IPS-NIHi7 (cell line): Measurements from ENCODE around the gene ZFYVE28.
"Not testable (repeated sequence)": the region's sequence is repeated elsewhere in the genome, so short reads cannot be mapped to it uniquely, and the experiment has no call there.

Experiments
- DNase-seq: peaks from one replicate; pipeline ENCODE4 v3.0.0; 2012; ENCODE audit warnings: mixed read lengths; ENCODE audit errors: extremely low spot score

The ZFYVE28 gene

DNA sequence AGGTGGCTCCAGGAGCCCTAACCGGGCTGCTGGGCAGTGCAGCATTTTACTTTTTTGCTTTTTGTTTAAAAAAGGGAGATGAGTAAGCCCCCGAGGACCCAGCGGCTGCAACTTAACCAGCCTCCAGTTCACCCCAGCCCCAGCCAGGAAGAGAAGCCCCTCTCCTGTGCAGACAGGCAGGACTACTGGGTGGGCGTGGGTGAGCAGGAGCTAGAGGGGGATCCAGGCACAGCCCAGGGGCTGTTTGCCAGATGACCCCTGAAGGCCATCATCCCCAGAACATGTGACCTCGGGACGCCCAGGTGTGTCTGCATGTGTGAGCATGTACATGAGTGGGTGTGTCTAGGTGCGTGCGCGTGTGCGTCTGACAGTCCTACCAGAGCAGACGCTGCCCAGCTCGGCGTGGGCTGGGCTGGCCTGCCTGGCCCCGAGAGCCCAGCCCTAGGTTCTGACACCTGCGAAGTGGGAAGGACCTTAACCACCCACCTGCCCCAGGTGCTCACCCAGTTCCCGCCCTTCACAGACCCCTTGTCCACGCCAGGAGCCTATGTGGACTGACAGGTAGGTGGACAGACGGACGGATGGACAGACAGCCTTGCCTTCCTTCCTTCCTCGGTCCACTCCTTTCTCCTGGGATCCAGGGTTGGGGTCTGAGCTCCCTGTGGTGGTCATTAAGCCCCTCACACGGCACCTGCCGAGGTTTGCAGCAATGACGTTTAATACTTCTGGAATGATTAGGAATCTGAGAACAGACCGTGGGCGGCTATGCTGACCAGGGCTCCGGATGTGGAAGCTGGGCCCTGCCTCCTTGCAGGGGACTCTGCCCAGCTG, 168.7 kb downstream of the ZFYVE28 start:
- DNase-seq: no peak

DNA sequence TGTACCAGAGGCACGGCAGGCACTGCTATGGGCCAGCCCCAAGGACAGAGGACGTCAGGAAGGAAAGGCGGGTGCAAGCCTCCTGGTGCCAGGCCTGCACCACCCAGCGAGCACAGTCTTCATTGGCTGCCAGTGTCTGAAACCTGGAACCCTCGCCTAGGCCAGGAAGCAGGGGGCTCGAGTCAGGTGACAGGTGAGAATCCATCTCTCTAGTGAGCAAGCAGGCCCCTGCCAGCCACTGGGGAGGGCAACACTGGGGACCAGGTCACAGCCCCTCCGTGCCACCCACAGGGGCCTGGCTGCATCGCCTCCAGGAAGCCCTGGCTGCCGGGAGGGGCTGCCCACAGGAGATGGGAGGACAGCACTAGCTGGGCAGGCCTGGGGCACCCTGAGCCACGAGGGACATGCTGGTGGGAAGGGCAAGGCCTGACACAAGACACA, 169.6 kb downstream of the ZFYVE28 start:
- peak; percentile 2 for DNase-seq

DNA sequence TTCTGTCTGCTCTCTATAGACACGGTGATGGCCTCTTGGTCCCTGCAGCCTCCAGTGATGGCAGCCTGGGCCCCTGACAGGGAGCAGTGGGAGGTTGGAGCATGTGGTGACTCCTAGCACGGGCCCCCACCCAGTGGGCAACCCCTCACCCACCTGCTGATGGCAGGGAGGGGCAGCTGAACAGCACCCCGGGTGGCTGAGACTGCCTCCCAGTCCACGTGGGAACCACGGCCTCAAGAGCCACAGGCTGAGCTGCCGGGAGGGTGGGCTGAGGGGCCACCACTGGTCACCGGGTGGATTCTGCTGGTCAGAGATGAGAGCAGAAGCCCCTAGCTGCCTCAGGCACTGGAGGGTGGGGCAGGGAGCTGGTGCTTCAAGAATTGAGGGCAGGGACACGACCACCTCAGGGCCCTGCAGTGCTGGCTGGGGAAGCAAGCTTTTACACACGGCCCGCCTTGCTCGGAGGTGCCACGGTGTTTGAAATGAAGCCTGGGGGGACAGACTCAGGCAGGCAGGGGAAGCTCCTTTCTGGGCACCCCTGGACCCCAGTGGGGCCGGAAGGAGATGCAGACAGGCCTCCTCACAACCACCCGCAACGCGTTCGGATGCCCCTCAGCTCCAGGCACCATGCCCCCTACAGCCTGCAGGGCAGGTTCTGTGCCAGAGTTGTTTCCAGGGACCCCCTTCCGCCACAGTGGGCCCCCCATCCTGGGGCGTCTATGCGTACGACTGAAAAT, 170.2 kb downstream of the ZFYVE28 start:
- DNase-seq: peak; percentile 3

DNA sequence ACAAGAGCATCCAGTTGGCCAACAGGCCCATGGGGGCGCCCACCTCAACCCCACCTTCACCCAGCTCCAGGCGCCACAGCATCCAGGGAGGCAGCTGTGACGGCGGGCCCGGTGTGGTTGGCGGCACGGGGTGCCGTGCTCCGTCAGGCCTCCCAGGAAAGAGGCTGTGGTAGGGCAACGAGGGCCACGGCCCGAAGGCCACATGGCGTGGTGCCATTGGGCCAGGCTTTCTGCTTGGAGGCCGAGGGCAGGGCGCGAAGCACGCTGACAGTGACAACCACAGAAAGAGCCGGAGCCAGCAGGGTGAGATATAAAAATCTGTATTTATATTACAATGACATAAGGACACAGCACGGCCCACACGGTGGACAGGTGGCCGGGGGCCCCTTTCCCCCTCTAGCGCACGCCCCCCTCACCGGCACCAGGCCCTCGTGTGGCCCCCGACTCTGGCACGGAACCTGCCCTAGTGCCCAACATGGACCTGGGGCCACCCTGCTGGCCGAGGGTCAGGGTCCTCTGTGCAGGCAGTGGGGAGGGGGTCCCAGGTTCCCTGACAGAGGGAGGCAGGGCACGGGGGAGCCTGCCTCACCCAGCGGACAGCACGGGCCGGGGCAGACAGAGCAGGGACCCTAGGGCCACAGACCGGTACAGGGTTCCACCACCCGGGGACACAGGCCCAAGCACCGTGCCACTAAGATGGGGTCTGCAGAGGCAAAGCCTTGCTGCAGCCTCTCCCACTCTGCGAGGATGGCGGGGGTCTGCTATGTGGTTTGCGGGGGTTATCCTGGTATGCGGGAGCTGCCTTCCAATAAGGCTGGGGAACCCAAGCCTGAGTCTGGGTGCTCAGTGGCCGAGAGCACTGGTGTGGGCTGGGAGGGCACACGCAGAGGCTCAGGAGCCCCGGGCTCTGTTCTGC, 171.1 kb downstream of the ZFYVE28 start:
- DNase-seq: peak; percentile 4

DNA sequence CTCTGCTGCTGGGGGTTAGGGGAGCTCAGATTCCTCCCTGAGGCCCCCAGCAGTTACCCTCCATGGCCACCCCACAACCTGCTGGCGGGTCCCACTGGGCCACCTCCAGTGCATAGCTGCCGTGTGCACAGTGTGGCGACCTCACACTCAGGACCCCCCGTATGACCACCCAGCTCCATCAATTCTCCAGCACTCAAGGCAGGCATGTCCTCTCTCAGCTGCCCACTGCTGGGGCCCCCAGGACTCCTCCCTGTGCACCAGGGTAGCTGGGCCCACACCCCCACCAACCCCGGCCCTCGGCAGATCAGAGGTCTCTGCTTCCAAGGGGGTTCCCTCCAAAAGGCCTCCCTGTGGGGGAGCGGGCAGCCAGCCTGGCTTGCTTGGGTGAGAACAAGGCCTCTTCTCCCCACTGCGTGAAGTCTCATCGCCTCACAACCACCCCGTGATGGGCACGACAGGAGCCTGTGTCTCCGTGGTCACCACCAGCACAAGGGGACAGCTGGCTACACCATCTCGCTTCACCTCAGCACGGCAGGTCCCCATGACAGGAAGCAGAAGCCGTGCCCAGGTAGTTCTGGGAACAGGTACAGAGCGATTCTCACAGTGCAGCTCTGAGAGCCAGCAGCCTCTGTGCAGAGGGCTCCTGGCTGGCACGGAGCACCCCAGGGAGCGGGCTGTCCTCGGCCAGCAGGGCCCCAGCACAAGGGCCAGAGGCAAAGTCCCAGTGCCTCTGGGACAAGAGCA, 171.9 kb downstream of the ZFYVE28 start:
- DNase-seq: no peak

DNA sequence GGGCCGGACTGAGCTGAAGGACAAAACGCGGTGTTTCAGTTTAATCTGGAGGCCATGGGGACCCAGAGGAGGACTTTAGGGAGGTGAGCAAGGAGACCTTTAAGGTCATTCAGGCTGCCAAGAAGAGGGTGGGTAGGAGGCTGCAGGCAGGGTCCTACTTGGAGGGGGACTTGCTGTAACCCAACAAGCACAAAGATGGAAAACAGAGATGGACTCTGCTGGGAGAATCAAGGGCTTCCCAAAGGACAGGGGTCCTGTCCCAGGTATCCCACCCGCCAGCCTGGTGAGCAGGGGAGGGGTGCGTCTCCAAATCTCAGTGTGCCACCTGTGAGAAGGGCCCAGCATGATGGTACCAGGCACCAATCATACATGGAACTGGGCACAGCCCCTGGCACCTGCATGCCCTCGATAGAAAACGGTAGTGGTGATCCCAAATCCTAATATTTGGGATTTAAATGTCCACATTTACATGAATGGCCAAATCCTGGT, 172.6 kb downstream of the ZFYVE28 start:
- DNase-seq: no peak

DNA sequence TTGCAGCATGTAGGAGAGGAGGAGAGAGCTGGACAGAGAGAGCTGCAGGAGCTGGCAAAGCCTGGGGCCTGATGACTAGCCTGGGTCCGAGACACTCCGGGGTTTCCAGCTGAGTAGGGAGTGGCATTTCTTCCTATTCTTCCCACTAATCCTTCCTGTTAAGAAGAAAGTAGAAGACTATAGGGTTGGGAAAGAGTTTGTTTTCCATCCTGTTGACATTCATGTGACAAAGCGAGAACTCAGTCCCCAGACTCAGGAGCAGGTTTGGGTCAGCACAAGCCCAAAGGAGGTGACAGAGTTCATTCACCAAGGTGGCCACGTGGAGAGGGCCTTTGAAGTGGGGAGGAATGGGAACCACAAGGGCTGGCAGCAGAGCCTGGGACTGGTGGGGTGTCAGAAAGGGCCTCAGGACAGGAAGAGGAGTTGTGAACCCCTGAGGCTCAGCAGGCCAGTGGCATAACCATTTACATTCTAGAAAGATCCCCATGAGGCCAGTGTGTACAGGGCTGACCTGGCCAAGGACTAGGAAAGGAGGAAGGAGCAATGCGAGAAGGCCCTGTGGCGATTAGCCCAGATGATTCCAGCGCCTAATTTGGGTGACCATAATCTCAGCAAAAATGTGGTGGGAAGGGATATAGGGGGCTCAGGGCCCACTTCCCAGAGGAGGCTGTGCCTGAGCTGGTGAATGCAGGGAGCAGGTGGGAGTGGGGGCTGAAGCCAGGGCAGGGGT, 173.2 kb downstream of the ZFYVE28 start:
- peak; percentile 9 for DNase-seq

DNA sequence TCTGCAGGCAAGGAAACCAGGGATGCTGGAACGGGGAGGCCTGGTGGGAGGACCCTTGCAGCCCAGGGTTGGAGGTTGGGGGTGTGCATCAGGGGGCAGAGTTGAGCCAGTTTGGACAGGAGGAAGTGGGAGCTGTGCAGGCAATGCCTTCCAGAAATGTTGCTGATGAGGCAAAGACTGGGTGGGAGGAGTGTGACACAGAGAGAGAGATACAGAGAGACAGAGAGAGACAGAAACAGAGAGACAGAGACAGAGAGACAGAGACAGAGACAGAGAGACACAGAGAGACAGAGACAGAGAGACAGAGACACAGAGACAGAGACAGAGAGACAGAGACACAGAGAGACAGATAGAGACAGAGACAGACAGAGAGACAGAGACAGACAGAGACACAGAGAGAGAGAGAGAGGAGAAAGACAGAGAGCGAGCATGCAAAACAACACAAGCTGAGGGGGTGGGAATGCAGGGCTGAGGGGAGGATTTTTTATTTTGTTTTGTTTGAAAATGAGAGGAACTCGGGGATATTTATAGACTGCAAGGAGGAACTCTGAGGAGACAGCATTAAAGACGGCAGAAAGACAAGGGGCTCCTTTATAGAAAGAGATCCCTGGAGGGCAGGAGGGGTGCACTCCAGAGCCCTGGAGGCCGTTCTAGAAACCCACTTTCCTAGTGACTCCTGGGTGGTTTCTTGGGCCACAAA, 174.6 kb downstream of the ZFYVE28 start:
- peak; percentile 29 for DNase-seq

DNA sequence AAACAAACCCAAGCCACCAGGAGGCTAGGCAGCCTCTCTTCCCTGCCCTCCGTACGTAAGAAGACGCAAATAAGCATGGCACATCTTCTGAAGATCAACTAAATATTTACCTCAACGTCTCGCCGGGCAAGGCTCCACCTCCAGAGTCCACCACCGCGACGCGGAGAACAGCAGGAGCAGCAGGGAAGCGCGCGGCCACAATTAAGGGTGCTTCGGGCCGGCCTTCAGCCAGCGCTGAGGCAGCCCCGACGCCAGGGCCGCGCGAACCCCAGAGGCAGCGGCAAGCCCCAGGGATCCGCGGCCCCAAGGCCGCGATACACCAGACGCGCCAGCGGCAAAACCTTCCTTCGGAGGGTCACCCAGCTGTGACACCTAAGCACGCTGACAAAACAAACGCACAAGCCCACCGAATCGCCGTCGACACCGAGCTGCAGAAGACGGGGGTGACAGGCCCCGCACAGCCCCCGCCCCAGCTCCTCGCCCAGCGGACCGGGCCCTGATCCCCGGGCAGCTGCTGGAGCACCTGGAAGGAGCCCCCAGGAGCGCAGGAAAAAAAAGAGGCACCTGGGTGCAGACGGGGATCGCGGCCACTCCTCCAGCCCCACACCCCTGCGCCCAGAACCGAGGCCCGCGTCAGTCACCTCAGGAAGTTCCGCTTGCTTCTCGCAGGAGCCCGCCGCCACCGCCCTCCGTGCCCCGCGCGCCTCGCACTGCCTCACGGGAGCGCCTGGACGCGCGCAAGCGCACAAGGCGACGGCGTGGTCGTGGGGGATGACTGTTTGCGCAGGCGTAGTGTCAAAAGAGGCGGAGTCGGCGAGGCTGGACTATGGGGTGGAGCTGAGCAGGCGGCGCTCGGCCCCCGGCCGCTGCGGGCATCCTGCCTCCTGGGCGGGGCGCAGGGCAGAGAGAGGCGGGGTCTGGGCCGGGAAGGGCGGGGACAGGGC, 176.8 kb downstream of the ZFYVE28 start, which contains the start of the genes HAUS3 and POLN:
TSS of gene HAUS3 (minus strand) at position 712 of the 944 bp plus-strand sequence. CDS start 1,175 bp downstream, outside the sequence.
TSS of gene POLN (minus strand) at position 712 of the 944 bp plus-strand sequence. CDS start 12,890 bp downstream, outside the sequence.
- DNase-seq: peak; percentile 100

DNA sequence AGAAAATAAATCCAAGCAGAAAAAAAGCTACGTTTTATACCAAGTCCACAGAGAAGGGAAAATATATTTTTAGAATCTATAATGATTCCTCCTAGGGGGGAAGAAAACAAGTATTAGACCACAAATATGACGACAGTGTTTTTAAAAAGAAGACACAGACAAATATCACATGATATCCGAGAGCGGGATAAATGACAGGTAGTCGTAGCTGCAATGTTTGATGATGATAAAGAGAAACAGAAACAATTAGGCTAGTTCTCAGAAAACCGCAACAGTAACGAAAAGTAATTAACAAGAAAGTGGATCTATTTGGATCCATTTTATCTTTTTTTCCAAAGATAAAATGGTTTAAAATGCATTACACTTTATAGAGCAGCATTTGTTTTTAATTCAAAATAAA, 177.4 kb downstream of the ZFYVE28 start:
- no peak for DNase-seq

DNA sequence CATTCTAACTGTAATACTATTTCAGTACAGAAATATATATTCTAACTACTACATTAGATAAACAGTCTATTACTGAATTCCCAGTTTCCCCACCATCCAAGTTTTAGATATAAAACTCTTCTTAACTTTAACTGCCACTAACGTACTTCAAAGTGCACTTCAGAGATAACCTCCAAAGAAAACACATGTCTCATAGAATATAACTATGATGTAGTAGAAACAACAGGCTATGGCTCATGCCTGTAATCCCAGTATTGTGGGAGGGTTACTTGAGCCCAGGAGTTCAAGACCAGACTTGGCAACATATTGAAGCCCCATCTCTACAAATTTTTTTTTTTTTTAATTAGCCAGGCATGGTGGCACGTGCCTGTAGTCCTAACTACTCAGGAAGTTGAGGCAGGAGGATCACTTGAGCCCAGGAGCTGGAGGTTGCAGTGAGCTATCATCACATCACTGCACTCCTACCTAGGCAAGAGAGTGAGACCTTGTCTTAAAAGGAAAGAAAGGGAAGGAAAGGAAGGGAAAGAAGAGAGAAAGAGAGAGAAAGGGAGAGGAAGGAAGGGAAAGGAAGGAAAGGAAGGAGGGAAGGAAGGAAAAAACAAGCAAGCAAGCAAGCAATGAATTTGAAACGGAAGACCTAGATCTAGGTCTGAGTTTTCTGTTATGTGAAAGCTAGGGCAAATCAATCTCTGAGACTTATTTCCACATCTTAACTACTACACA, 181.3 kb downstream of the ZFYVE28 start:
- no peak for DNase-seq

DNA sequence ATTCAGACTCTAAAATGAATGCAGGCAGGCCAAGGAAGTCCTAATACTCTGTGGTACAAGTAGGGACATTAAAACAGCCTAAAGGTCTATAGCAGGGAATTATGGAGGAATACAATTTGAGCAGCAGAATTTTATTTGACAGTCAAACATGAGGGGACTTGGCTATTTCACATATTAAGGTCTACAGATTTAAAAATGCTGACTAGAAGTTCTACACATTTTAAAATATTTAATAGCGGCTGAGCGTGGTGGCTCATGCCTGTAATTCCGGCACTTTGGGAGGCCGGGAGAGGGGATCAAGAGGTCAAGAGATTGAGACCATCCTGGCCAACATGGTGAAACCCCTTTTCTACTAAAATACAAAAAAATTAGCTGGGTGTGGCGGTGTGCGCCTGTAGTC, 187.4 kb downstream of the ZFYVE28 start:
- no peak for DNase-seq

DNA sequence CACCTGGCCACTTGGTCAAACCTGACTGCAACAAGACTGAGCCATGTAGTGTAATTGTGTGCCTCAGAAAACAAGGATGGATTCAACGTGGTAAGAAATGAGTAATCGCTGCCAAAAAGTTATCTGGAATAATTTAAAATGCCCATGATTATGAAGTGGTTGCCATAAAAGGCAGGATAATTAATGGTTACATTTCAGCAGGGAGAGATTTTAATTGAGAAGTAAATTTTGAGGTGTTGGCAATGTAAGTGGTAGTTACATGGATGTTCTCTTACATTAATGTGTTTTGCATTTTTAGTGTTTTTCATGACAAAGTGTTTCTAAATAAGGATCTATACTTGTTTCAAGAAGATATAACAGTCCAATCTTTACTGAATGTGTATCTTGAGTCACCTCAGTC, 192.2 kb downstream of the ZFYVE28 start:
- DNase-seq: no peak

DNA sequence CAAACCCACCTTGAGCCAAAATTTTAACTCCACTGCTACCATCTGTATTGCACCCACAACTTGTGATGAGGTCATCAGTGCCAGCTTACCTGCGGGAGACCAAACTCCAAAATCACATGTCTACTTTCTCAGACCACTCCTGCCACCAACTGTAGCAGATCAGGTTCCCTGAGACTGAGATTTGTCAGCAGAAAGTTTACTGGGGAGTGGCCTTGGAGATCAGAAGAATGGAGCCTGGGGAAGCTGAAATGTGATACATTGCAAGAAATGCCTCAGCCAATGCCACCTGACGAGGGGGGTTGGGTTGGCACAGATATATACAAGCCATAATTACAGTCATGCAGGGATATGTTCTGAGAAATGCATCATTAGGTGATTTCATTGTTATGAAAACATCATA, 195.6 kb downstream of the ZFYVE28 start:
- DNase-seq: no peak

DNA sequence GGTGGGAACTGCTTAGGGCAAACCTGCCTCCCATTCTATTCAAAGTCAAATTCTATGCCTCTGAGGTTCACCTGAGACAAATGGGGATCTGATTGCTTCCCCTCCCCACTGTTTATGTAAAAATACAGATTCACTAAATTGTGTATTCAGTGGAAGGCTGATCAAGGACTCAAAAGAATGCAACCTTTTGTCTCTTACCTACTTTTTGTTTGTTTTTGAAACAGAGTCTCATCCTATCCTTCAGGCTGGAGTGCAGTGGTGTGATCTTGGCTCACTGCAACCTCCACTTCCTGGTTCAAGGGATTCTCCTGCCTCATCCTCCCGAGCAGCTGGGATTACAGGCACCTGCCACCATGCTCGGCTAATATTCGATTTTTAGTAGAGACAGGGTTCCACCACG, 197.1 kb downstream of the ZFYVE28 start:
- DNase-seq: not testable (repeated sequence)

DNA sequence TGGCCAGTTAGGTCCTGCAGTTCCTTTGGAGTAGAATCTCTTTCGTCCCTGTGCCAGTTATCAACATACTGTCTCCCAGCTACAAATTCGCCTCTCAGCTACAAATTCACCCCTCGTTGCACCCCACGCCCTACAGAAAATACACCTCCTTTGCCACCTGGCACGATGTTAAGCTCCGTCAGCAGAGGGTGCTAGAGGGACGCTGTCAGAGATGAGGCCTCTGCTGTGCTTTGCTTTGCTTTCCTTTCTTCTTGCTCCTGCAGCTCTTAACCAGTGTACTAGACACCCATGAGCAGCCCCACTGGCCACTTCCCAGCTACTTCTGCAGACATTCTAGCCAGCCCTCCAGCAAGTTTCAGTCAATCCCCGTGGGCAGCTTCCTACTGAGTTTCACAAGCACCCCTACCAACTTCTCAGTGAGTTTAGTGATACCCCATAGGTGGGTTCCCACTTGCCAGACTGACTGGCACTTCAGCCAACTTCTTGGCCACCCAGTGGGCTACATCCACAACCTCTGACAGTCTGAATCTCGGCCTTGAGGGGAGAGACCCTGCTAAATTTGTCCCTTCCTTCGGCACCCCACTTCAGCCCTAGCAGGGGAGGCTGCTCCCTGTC, 198.3 kb downstream of the ZFYVE28 start:
- peak; percentile 80 for DNase-seq
